Activated CD8-positive, alpha-beta memory T cell treated with anti-CD3 and anti-CD28 coated beads, Interleukin-2, amount 50 U/mL, for 1 hour (primary cell): ENCODE measurements around the gene DGLUCY.
"Not testable (repeated sequence)": the region's sequence is repeated elsewhere in the genome, so short reads cannot be mapped to it uniquely, and the experiment has no call there.

Experiments used
- DNase-seq: peaks from one replicate; pipeline ENCODE4 v3.0.0-alpha.2; 2020; ENCODE audit errors: extremely low read depth

DGLUCY gene

GRCh38 chr14:91138511-91139359 is 24.9 kb downstream of the DGLUCY start:
- no peak for DNase-seq

- DNase-seq = no peak
These were observed 25.9 kb downstream of the DGLUCY start for GRCh38 chr14:91139776-91140175.

- no peak for DNase-seq
These were observed 26.8 kb downstream of the DGLUCY start for GRCh38 chr14:91140672-91141071.

- DNase-seq = no peak
These were observed 28.4 kb downstream of the DGLUCY start for GRCh38 chr14:91142214-91142668.

GRCh38 chr14:91143862-91144261 is 30.0 kb downstream of the DGLUCY start:
- DNase-seq = no peak

GRCh38 chr14:91144425-91145145 is 30.7 kb downstream of the DGLUCY start:
- no peak for DNase-seq

- DNase-seq = no peak
These were observed 31.7 kb downstream of the DGLUCY start for GRCh38 chr14:91145391-91146160.

- no peak for DNase-seq
These were observed 32.8 kb downstream of the DGLUCY start for GRCh38 chr14:91146661-91147060.

- DNase-seq = no peak
These were observed 35.6 kb downstream of the DGLUCY start for GRCh38 chr14:91149462-91149861.

- no peak for DNase-seq
These were observed 38.6 kb downstream of the DGLUCY start for GRCh38 chr14:91152499-91152898.

- DNase-seq = no peak
These were observed 39.5 kb downstream of the DGLUCY start for GRCh38 chr14:91153360-91153759.

GRCh38 chr14:91154851-91155625 is 41.2 kb downstream of the DGLUCY start:
- DNase-seq = no peak

GRCh38 chr14:91155626-91156089 is 41.8 kb downstream of the DGLUCY start:
- no peak for DNase-seq

GRCh38 chr14:91156142-91156666 is 42.3 kb downstream of the DGLUCY start:
- DNase-seq = not testable (repeated sequence)

GRCh38 chr14:91156877-91157276 is 43.0 kb downstream of the DGLUCY start:
- DNase-seq = not testable (repeated sequence)

GRCh38 chr14:91158091-91158790 is 44.4 kb downstream of the DGLUCY start:
- no peak for DNase-seq

GRCh38 chr14:91159182-91159581 is 45.3 kb downstream of the DGLUCY start:
- no peak for DNase-seq

- no peak for DNase-seq
These were observed 46.0 kb downstream of the DGLUCY start for GRCh38 chr14:91159906-91160305.

- no peak for DNase-seq
These were observed 49.4 kb downstream of the DGLUCY start for GRCh38 chr14:91163316-91163715.

- DNase-seq = no peak
These were observed 50.8 kb downstream of the DGLUCY start for GRCh38 chr14:91164676-91165075.
